Activated CD8-positive, alpha-beta memory T cell treated with anti-CD3 and anti-CD28 coated beads, Interleukin-2, amount 10 ng/mL, durations not matched to agents 7 days and 5 days (primary cell): ENCODE results near the gene C17orf78. TPM values are rescaled to one million over a fixed set of nuclear protein-coding genes. Genes with fewer than 3 reads are reported as not detected.
"Not testable (repeated sequence)": the region's sequence is repeated elsewhere in the genome, so short reads cannot be mapped to it uniquely, and the experiment has no call there.

Source experiments
- ATAC-seq: fragments of 150-1000 bp; cut with Tn5 transposase; one replicate; pipeline ENCODE4 v1.10.0; 2021; ENCODE audit warnings: moderate library complexity
- CTCF ChIA-PET: fragments of 350-600 bp; sonication (Branson Sonifier 250); formaldehyde crosslinking; loops from one replicate; lab custom pipeline; 2021; ENCODE audit warnings: antibody characterized with exemption; lab: Charles Lee
- DNase-seq: peaks from one replicate; pipeline ENCODE4 v3.0.0-alpha.2; 2020
- H3K27ac Mint-ChIP-seq: one replicate; pipeline ENCODE4 v1.8.0; 2021; ENCODE audit warnings: mild to moderate bottlenecking, mixed read lengths
- H3K27me3 Mint-ChIP-seq: one replicate; pipeline ENCODE4 v1.8.0; 2021; ENCODE audit warnings: mixed read lengths
- H3K36me3 Mint-ChIP-seq: one replicate; pipeline ENCODE4 v1.8.0; 2021; ENCODE audit warnings: mild to moderate bottlenecking, mixed read lengths
- H3K4me1 Mint-ChIP-seq: one replicate; pipeline ENCODE4 v1.8.0; 2021; ENCODE audit warnings: mixed read lengths
- H3K4me3 Mint-ChIP-seq: one replicate; pipeline ENCODE4 v1.8.0; 2021; ENCODE audit warnings: mild to moderate bottlenecking, moderate library complexity, mixed read lengths
- H3K9me3 Mint-ChIP-seq: one replicate; pipeline ENCODE4 v1.8.0; 2022; ENCODE audit warnings: low read depth, mixed read lengths
- total RNA-seq, 2 experiments: library from RNA; stranded (reverse); gene quantifications; one replicate each; pipeline ENCODE4 v1.2.3, GENCODE V29; 2021

C17orf78 gene
- total RNA-seq: not detected

DNA sequence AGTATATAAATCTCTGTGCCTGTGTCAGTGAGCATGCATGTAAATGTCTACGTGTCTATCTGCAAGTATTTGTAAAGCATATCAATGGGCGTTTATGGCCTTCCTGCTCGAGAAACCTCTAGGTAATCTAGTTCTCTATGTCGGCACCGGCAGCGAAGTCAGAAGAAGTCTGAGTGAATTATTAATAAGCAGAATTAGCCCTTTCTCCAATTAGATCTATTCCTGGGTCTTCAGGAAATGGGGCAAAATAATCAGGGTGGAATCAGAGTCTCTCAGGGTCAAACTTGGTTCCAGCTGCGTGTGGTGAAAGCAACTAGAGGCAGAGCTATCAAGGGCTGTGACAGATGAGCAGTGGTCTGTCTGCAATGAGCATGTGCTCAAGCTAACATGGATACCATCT is at the start of gene C17orf78:
TSS of gene C17orf78 (plus strand) at position 280 of the 400 bp plus-strand sequence. CDS start at position 388, 108 bp downstream.
- Mint-ChIP-seq H3K9me3 (no peaks in the 10 kb centered on the region), H3K4me3 (no peak within 1 kb of the TSS), H3K27me3 (peaks cover 2% of the 10 kb centered on the region), H3K36me3 (peaks cover 1% of the 10 kb centered on the region), H3K4me1 (peaks cover 10% of the 10 kb centered on the region), H3K27ac (no peak within 1 kb of the TSS)
- no peak for DNase-seq
- CTCF ChIA-PET: interaction anchor here (0.9 to 2.9 kb wide), 7 partner anchors 11 to 772 kb away, joined by 3 to 11 read pairs (median 3); no protein-coding TSS in a partner anchor
- ATAC-seq: no peak

DNA sequence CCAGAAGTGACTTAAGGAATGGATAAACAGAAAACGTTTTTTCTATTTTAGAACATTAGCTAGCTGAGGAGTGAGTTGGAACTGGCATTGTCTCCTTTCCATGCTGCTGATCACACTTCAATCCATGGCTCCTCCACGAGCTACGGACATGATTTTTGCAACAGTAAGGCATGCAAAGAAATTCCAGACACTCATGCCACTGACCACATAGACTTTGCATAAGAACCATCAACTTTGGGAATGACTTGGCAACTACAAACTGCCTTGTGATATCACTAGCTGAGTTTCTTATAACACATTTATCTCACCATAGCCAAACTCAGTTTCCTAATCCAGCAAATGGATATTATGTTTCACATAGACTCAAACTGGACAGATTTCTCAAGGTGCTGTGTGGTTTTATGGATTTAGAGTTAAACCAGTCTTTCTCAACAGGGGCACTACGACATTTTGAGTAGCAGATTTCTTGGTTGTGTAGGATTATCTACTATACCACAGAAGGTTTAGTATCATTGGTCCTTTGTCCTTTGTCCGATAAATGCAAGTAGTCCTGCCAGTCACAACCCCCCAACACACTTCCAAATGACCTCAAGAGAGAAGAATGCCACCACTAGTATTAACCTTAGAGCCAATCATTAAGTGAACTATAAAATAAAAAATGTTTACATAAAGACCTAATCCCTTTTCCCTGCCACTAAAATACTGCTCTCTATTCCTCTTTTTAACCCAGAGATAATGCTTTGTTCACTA is 48.3 kb upstream of the C17orf78 start:
- DNase-seq: no peak
- Mint-ChIP-seq H3K9me3 (no peaks in the 10 kb centered on the region), H3K4me1 (no peaks in the 10 kb centered on the region), H3K27me3 (no peaks in the 10 kb centered on the region), H3K4me3 (no peak overlapping the region), H3K27ac (no peak overlapping the region), H3K36me3 (peaks cover 23% of the 10 kb centered on the region)
- ATAC-seq: no peak
- CTCF ChIA-PET: no interaction called here

DNA sequence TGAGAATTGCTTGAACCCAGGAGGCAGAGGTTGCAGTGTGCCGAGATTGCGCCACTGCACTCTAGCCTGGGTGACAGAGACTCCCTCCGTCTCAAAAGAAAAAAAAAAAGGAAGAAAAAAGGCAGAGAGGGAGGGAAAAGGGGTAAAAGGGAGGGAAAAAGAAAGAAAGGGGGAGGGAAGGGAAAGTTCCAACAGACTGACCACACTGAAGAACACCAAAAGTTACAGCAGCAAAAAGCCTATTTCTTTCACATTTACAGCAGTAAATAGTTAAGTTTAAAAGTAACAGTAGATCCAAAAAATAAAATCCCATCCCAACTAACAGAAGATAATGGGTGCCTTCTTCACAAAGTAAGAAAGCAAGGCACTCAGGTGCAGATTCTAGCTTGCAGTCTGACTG is 36.9 kb upstream of the C17orf78 start:
- ATAC-seq (no peak), DNase-seq (no peak)
- Mint-ChIP-seq H3K4me1 (no peaks in the 10 kb centered on the region), H3K9me3 (no peaks in the 10 kb centered on the region), H3K4me3 (no peak overlapping the region), H3K27me3 (no peaks in the 10 kb centered on the region), H3K27ac (no peak overlapping the region), H3K36me3 (peaks cover 19% of the 10 kb centered on the region)
- CTCF ChIA-PET: interaction anchor here (1.4 kb wide), 1 partner anchor 20 kb away, joined by 3 read pairs; no protein-coding TSS in a partner anchor

DNA sequence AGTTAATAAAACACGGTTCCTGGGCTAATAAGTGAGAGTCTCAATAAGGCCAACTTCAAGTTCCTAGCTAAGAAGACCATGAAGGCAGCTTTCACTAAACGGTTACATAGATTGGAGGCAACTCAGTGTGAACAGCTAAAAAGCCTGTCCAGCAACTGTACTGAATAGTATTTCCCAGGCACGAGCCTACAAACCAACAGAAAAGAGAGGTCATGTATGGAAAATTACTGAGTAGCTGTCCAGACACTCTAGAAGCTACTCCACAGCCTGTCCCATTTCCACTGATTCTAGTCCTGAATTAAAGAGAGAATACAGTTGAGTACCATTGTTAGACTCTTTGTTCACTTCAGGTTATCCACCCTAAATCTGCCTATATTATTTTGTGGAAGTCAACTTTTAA is 36.5 kb upstream of the C17orf78 start:
- Mint-ChIP-seq H3K27ac (no peak overlapping the region), H3K36me3 (peaks cover 19% of the 10 kb centered on the region), H3K4me1 (peaks cover 3% of the 10 kb centered on the region), H3K9me3 (no peaks in the 10 kb centered on the region), H3K27me3 (no peaks in the 10 kb centered on the region), H3K4me3 (no peak overlapping the region)
- DNase-seq (no peak), ATAC-seq (no peak)
- CTCF ChIA-PET: interaction anchor here (1.4 kb wide), 1 partner anchor 21 kb away, joined by 3 read pairs; no protein-coding TSS in a partner anchor

DNA sequence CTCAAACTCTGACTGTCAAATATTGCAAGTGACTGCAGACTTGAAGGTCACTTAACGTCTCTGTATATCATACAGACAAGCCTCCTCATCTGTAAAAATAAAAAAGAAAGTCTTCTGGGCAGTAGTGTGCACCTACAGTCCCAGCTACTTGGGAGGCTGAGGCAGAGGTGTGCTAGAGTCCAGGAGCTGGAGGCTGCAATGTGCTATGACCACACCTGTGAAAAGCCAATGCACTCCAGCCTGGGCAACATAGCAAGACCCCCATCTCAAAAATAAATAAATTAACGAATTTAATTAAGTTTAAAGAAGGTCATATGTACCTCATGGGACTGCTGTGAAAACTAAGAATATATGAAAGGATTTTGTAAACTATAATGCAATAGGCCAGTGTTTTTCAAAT is 35.0 kb upstream of the C17orf78 start:
- DNase-seq: no peak
- Mint-ChIP-seq H3K4me3 (no peak overlapping the region), H3K36me3 (peaks cover 29% of the 10 kb centered on the region), H3K27ac (no peak overlapping the region), H3K27me3 (no peaks in the 10 kb centered on the region), H3K4me1 (peaks cover 16% of the 10 kb centered on the region), H3K9me3 (no peaks in the 10 kb centered on the region)
- CTCF ChIA-PET: interaction anchor here (1.0 kb wide), 1 partner anchor 33 kb away, joined by 3 read pairs; no protein-coding TSS in a partner anchor
- no peak for ATAC-seq

DNA sequence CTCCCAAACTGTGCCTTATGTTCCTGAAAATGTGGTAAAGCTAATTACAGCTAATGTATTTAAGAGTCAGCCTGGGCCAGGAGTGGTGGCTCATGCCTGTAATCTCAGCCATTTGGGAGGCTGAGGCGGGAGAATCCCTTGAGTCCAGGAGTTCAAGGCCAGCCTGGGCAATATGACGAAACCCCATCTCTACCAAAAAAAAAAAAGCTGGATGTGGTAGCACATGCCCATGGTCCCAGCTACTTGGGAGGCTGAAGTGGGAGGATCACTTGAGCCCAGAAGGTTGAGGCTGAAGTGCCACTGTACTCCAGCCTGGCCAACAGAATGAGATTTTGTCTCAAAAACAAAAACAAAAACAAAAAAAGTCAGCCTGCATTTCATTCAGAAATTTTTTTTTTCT is 33.2 kb upstream of the C17orf78 start:
- Mint-ChIP-seq H3K9me3 (peaks cover 3% of the 10 kb centered on the region), H3K4me1 (peaks cover 20% of the 10 kb centered on the region), H3K36me3 (peaks cover 29% of the 10 kb centered on the region), H3K27ac (no peak overlapping the region), H3K4me3 (no peak overlapping the region), H3K27me3 (no peaks in the 10 kb centered on the region)
- ATAC-seq (no peak), DNase-seq (no peak)
- CTCF ChIA-PET: interaction anchor here (0.6 kb wide), 1 partner anchor 315 kb away, joined by 3 read pairs; no protein-coding TSS in a partner anchor

DNA sequence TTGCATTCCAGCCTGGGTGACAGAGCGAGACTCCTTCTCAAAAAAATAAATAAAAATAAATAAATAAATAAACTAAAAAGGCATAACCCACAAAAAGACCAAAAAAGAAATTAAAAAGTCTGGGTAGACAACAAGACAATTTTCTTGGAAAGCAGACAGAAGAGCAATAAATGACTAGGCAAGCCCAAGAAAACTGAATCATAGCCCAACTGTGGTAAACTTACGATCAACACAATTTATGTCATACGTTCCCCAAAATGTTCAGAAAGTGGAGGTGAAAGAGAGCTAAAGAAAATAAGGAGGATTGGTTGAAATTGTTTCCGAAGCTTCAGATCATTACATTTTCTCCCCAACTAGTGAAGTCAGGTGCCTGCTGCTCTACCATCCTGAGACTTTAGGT is 31.3 kb upstream of the C17orf78 start:
- Mint-ChIP-seq H3K36me3 (peaks cover 27% of the 10 kb centered on the region), H3K27me3 (no peaks in the 10 kb centered on the region), H3K27ac (peak overlapping the region; percentile 42), H3K9me3 (peaks cover 3% of the 10 kb centered on the region), H3K4me3 (no peak overlapping the region), H3K4me1 (peaks cover 20% of the 10 kb centered on the region)
- ATAC-seq (peak; percentile 42), DNase-seq (no peak)
- CTCF ChIA-PET: interaction anchor here (1.0 to 1.1 kb wide), 3 partner anchors 29 to 742 kb away, joined by 3 read pairs; no protein-coding TSS in a partner anchor

DNA sequence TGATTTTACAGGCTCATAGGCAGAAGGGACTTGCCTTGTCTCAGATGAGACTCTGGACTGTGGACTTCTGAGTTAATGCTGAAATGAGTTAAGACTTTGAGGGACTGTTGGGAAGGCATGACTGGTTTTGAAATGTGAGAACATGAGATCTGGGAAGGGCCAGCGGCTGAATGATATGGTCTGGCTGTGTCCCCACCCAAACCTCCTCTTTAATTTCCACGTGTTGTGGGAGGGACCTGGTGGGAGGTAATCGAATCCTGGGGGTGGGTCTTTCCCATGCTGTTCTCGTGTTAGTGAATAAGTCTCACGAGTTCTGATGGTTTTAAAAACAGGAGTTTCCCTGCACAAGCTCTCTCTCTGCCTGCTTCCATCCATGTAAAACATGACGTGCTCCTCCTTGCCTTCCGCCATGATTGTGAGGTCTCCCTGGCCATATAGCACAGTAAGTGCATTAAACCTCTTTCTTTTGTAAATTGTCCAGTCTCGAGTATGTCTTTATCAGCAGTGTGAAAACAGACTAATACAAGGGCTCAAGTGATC is 28.9 kb upstream of the C17orf78 start:
- DNase-seq, H3K27ac Mint-ChIP-seq, H3K4me3 Mint-ChIP-seq, H3K9me3 Mint-ChIP-seq, ATAC-seq, H3K27me3 Mint-ChIP-seq: not testable (repeated sequence)
- CTCF ChIA-PET: interaction anchor here (0.9 kb wide), 1 partner anchor 27 kb away, joined by 4 read pairs; no protein-coding TSS in a partner anchor
- H3K4me1 Mint-ChIP-seq: peaks cover 20% of the 10 kb centered on the region
- peaks cover 24% of the 10 kb centered on the region for H3K36me3 Mint-ChIP-seq

DNA sequence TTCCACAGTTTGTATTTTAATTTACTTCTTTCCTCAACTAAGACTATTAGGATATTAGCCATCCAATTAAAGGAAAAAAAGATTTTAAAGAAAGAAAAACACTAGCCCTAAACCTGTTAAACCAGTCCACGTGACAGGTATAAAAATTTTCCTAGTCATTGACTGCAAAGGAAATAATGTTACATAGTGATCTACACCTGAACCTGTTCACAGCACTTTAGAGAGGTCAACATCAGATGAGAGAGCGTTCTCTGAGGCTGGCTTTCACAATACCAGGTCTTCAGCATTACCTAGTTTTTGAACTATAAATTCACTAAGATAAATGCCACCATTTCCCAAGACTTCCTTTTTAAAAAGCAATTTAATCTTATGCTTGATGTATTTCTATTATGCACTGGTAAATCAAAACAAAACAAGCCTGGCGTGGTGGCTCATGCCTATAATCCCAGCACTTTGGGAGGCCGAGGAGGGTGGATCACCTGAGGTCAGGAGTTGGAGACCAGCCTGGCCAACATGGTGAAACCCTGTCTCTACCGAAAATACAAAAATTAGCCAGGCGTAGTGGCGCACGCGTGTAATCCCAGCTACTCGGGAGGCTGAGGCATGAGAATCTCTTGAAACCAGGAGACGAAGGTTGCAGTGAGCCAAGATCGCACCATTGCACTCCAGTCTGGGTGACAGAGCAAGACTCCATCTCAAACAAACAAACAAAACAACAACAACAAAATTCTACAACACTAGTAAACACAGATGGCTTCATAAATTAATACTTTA is 18.8 kb upstream of the C17orf78 start:
- ATAC-seq, CTCF ChIA-PET, H3K27ac Mint-ChIP-seq: not testable (repeated sequence)

DNA sequence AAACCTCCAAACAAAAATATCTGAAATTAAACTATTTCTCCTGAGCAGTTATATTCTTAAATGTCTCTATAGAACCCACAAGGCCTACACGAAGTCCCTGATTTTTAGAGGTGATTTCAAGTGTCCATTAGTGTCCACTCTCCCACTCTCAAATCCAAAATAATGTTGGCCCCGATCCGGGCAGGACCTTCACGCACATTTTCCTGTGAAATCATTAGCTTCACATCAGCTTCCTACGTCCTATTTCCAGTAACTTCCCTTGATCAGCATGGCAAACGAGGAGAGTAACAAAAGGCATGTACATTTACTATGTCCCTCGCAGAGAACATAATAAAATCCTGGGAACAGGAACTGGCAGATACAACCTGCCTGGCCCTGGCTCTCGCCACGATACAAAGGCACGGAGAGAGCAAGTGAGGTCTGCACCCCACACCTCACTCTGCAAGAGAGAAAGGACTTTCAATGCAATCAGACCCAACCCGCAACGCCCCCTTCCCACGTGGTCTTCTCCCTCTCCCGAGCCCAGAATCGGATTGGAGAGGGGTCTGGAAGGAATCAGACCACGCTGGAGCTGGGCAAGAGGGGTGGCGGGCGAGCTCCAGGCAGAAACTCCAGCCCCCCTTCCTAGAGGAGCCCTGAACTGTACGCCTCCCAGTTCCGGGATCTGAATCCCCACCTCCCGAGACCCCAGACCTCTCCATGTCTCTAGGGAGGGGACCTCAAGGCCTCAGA is 17.5 kb upstream of the C17orf78 start:
- Mint-ChIP-seq H3K27me3 (no peaks in the 10 kb centered on the region), H3K27ac (peak overlapping the region; percentile 88), H3K9me3 (no peaks in the 10 kb centered on the region), H3K4me3 (peak overlapping the region; percentile 96), H3K36me3 (peaks cover 3% of the 10 kb centered on the region), H3K4me1 (peaks cover 25% of the 10 kb centered on the region)
- ATAC-seq (peak; percentile 2), DNase-seq (peak; percentile 74)
- CTCF ChIA-PET: interaction anchor here (0.8 to 2.8 kb wide), 3 partner anchors 10 to 39 kb away, joined by 4 to 23 read pairs (median 4); no protein-coding TSS in a partner anchor

More for the DNA sequence above, 18.8 kb upstream of the C17orf78 start:
- Mint-ChIP-seq H3K4me3 (peak overlapping the region; percentile 96), H3K4me1 (peaks cover 25% of the 10 kb centered on the region)
- not testable (repeated sequence) for H3K9me3 Mint-ChIP-seq, H3K27me3 Mint-ChIP-seq, H3K36me3 Mint-ChIP-seq, DNase-seq

DNA sequence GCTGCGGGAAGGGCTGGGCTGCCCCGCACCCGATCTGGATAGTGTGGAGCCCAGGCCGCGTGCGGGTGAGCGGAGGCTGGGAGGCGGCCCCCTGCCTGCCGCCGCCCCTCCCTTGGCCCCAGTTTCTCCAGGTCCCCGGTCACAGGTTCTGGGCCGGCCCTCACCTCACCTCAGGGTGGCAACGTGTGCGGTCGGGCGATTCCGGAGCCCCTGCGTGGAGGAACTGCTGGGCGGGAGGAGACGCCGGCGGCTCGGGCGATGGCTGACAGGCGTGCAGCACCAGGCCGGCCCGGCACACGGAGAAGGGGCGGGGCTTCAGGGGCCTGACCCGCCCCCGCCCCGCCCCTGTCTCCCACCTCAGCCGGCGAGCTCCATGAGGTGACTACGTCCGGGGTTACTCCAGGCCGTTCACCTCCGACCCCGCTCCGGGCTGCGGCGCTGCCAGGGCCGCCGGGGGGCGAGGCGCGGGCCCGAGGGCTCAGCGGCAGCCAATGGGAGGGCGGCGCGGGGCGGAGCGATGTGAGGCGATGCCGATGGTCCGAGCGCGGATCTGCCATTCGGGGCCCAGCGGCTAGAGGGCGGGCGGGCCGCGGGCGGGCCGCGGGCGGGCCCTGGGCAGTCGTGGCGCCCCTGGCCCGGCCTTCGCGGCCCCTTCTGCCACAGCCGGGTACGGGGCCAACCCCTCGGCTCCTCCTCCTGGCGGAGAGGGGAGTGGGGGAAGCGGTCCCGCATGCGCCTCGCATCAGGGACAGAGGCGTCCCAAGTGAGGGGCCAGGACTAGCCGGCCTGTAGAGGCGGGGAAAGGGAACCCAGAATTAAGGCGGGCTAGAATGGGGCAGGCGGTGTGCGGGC is 16.7 kb upstream of the C17orf78 start:
- Mint-ChIP-seq H3K27me3 (no peaks in the 10 kb centered on the region), H3K36me3 (peaks cover 3% of the 10 kb centered on the region), H3K4me1 (peaks cover 25% of the 10 kb centered on the region), H3K9me3 (no peaks in the 10 kb centered on the region), H3K27ac (peak overlapping the region; percentile 88), H3K4me3 (peak overlapping the region; percentile 96)
- ATAC-seq (peak; percentile 97), DNase-seq (peak; percentile 98)
- CTCF ChIA-PET: interaction anchor here (0.7 to 2.8 kb wide), 4 partner anchors 11 to 38 kb away, joined by 3 to 23 read pairs (median 4); no protein-coding TSS in a partner anchor
